Effector CD8-positive, alpha-beta T cell (primary cell): ENCODE data around the gene PAX2.

Experiments used
- DNase-seq: peaks from one replicate; lab custom pipeline; 2025; lab: John Stamatoyannopoulos, UW

Gene PAX2

DNA sequence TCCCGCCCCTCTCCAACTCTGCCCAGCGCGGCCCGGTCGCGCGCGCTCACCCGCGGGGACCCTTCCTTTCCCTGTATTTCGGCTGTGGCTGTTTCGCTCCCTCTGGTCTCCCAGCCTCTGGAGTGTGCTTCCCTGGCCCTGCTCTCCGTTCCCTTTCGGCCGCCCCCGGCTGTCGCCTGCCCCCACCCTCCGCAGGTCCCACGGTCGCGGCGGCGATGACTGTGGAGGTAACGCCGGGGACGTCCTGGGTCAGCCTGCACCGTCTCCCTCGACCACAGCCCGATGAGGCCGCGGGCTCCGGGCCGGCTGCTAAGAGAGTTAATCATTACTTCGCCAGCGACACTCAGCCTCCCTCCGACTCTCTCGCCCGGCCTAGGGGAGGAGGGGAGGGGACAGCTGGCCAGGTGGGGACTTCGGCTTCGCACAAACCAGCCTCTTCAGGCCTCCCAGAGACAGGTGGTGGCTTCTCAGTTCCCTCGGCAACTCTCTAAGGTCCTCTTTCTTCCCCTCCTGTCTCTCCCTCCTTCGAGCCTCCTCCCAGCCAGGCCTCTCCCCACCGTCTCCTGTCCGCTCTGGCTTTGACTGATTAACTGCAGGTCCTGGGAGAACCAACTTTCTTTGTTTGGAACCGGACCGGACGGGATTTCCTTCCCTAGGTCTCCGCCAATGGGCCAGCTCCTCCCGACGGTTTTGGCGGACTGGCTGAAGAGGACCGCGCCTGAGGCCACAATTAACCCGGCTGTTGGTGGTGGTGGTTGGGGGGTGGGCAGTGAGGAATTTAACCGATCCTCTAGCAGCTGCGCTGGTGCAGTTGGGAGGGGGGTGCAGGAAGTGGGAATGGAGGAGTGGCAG, 5.6 kb upstream of the PAX2 start:
- DNase-seq = no peak

DNA sequence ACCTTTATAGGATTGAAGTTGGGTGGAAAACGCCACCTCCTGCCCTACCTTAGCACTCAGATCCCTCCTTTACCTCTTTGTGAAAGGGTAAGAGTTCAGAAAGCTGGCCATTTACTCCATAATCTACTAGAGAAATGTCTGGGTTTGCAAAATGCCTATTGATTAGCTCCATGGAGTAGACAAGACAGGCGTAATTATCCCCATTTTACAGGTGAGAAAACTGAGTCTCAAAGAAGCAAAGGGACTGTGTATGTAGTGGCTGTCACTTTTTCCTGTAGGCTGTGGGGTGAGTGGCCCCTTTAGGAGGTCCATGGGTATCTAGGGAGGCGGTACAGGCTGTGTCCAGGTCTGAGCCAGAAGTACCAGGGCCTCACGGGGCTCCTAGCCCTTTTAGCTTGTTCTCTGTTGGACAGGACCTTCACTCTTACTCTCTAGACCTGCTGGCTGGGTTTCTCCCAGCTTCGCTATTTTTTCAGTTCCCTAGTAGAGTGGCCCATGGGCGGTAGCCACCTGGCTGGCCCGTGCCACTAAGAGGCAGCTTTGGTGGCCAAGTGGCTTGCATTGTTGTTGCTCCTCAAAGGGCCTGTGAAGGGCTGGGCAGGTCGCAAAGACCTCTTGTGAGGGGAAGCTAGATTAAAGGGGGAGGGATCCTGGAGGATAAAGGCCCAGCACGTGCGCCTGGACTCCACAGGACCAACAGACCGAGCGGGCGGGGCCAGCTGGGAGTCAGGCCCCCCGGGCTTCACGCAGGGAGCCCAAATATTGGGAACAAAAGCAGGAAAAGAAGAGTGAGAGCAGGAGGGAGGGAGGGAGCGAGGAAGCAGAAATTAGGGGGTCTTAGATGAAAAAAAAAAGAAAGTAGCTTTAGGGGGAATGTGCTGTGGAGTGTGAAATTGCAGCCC, 4.7 kb upstream of the PAX2 start:
- no peak for DNase-seq

DNA sequence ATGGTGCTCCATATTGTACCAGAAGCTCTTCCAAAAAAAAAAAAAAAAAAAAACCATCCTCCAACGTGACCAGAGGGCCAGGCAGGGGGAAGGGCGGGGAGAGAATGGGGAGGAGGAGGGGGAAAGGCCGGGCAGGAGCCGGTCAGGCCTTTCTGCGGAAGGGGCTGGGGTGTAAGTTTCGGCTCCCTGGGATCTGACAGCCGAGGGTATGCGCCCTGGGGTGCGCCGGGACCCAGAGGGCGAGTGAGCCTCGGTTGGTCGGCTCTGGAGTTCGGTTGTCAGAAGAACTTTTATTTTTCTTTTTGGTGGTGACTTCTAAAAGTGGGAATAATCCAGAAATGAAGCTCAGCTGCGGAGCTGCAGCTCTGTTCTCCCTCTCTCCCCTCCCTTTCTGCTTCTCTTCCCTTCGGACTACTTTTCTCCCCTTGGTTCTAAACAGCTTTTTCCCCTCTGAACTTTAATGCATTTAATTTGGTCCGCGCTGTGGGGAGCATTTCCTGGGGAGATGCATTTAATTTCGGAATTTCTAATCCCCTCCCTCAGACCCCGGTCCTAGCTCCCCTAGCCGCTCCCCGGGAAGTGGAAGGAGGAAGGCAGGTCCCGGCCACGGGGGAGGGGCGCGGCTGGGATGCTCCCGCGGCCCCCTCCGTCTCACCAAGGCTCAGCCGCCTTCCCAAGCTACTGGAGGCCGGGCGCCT, 3.9 kb upstream of the PAX2 start:
- no peak for DNase-seq

DNA sequence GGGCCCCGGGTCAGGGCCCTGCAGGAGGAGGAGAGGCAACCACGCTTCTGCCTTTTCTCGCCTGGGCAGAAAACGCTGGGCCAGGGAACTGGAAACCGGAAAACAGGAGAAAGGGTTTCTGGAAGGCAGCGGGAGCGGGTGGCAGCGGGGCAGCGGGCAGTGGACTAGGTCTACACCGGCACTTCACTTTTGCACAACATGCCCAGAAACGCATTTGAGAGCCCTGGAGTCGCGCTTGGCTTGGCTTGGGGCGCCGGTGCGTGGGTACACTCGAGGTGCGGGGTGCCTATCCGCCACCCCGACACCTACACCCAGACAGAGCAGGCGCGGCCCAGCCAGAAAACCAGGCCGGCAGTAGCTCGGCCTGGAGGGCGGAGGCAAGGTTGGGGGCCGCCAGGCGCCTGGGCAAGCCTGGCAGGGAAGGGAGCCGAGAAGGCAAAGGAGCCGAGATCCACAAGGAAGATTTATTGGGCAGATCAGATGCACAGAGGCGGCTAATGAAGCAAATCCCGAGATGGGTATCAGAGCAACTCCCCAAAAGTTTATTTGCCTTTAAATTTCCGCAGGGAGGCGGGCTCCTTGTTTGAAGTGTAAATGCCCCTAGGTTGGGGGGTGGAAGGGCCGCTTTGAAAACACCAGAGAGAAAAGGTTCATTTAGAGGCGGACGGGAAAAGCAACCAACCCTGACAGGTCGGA, 3.2 kb upstream of the PAX2 start:
- DNase-seq = no peak

DNA sequence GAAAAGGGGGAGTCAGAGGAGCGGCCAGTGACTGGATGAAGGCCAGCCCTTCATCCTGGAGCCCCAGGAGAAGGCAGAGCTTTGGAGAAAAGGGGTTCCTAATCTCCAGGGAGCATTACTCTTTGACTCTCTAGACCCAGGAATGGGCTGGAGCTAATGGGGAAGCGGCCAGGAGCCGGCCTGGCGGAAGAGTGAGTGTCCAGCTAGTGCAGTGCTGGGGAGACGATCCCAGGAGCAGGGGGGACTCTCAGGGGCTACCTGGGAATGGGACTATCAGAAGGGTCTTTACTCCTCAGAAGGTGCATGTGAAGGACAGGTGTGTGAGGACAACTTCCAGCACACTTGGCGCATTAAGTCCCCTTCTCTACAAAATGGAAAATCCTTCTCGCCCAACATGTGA, 2.4 kb upstream of the PAX2 start:
- no peak for DNase-seq

DNA sequence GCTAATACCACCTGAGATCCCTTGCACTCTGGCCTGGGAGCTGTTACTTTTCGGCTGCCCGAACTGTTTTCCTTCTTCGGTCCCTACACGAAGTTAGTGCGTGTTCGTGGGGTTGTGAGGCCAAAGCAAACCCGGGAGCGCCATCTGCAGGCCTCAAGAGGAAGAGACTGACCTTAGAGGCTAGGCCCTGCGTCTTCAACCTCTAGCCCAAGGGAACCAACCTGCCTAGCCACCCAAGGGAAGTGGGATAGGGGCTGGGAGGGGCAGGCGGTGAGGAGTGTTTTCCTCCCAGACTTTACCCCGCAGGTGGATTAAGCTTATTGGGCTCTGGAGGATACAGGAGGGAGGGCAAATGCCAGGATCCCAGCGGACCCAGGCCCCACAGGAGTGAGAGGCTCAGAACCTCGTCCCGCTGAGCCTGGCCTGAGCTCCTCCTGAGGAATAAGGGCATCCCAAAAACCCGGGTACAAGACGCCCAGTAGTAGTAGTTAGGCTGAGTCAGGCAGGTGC, 1.7 kb upstream of the PAX2 start:
- no peak for DNase-seq

DNA sequence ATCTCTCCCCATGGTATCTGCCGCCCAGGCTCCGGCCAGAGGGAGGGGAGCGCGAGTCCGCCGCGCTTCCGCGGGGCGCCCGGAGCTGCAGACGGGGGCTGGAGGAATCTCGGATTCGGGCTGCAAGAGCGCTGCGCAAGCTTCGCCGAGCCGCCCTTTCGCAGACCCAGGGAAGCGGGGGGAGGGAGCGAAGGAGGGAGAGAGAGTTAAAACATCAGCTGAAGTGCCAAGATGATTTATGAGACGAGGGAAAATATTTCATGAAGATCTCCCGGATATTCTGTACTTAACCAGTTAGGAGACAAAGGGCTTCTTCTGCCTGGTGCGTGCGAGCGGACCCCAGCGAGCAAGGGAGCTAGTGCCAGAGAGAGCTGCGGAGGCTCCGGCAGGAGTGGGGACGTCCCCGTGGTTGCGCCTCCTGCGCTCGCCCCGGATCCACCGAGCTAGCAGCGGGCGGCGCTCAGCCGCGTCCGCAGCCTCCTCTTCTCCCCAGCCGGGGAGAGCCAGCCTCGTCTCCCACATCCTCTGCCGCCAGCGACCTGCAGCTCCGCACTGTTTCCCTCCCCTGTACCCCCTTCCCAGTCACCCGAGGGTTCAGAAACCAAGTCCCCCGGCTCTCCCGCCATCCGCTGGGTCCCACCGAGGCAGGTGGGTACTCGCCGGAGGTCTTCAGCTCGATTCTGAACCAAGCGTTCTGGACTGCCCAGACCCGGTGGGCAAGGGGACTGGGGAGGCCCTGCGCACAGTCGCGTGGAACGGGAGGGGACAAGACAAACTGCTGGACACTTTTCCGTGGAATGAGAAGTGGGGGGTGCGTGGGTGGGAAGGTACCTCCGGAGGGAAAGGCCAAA, 1.0 kb upstream of the PAX2 start:
- no peak for DNase-seq

DNA sequence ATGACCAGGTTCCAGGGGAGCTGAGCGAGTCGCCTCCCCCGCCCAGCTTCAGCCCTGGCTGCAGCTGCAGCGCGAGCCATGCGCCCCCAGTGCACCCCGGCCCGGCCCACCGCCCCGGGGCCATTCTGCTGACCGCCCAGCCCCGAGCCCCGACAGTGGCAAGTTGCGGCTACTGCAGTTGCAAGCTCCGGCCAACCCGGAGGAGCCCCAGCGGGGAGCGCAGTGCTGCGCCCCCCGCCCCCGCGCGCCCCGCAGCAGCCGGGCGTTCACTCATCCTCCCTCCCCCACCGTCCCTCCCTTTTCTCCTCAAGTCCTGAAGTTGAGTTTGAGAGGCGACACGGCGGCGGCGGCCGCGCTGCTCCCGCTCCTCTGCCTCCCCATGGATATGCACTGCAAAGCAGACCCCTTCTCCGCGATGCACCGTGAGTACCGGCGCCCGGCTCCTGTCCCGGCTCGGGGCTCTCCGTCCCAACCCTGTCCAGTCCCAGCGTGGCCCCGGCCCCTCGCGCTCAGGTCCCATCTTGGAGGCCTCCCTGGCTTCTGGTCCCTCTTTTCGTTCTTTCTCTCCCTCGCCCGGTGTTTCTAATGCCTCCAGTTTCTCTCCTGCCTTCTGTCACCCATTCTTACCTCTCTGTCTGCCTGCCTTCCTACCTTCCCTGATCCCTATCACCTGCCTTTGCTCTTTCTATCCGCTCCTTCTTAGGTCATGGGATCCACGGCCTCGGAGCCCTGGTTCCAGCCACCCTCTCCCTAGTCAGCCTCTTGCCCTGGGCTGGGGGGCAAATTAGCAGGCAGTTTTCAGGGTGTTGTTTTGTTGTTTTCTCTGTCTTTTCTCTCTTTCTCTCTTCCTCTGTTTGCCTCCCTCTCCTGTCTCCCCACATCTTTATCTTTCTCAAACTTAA, 751 bp downstream of the PAX2 start:
- DNase-seq = no peak

DNA sequence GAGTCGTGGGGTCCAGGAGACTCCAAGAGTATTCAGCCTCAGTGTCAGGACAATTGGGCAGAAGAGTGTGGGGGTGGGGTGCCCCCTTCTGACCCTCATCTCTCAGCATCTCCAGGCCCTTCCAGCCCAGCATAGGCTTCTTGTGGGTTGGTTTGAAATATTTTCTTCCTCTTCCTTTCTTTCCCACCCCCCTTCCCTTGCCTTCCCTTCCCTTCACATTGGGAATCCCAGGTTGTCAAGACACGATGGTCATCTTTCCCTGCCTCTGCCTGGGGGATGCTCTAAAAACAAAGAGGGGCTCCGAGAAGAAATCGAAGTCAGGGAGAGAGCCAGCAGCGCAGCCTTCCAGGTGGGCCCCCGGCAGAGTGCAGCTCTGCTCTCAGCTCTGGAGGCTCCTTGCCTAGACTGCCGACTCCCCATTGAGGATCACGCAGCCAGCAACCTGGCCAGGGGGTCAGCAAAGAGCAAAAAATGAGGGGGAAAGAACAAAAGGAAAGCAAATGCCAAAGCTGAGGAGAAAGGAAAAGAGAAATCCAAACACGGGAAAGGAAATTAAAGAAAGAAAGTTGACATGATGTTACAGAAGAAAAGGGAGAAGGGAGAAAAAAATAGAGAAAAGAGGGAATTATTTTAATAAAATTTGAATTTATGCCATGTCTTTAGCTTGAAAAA, 1.5 kb downstream of the PAX2 start:
- no peak for DNase-seq

DNA sequence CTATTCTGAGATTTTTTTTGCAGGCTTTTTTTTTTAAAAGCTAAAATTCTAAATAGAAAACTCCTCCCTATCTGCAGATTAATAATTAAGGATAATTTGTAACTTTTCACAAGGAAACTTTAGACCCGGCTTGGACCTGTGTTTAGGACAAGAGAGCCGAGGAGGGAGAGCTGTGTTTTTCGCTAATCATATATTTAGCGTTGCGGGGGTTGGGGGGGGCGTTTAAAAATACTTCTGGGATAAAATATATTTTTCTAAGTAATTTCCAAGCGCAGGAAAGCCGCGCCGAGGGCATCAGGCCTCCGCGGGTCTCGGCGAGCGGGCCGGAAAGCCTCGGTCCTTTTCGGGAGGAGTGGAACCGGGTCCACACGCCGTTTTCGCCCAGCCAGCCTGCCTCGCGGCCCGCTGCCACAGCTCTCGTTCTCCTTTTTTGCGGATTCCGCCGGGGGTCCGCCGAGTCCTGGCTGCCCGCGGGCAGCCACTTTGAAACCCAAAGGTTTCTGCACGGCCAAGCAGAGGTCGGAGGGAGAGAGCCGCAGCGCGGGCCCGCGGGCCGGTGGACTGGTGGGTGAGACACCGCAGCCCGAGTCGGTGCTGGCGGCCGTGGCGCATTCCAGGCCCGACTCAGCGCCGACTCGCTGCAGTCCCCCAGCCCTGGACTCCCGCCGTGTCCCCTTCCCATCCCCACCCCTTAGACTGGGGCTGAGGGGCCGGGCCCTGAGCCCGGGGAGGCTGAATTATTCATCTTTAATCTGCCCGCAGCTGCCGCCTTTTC, 2.3 kb downstream of the PAX2 start:
- DNase-seq = no peak

DNA sequence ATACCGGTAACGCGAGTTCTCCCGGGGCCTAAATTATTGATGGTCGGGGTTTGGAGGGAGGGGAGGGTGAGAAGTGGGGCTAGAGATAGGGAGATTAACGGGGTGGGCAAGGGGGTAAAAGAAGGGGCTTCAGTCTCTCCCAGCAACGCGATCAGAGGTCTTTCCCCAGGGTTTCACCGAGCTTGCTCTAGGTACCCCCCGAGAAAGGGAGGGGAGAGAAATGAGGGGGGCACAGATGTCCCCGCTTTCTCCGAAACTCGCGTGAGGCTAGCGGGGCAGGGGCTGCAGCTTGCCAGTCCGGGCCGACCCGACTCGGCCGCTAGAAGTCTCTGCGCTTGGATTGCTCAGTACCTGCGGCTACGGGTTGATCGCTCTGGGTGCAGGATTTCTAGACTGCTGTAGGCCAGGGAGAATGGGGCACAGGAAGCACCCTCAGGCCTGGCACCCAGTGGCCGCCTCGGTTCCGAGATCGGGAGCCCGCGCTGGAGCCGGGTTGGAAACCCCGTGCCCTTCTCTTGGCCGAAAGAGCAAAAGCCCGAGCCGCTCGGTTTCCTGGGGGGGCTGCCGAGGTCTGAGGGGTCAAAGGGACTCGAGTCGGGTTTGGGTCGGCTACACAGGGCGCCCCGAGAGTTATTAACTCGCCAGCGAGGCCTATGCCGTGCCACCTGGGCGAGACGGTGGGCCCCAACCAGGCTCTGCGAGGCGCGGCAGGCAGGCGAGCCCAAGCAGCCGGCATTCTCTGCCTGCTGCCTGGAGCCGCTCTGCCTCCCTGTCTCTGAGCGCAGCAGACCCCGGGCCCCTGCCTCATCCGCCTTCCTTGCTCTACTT, 3.1 kb downstream of the PAX2 start:
- DNase-seq = no peak

DNA sequence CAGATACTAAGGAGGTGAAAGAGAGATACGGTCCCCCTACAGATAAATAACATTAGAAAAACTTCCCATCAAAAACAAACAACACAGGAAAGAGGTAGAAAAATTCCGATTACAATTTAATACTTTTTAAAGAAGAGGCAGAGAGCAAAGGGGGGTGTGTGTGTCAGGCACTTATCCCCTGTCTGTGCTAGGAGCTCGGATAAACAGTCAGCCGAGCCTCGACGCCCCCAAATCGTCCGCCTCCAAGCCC, 3.6 kb downstream of the PAX2 start:
- no peak for DNase-seq

DNA sequence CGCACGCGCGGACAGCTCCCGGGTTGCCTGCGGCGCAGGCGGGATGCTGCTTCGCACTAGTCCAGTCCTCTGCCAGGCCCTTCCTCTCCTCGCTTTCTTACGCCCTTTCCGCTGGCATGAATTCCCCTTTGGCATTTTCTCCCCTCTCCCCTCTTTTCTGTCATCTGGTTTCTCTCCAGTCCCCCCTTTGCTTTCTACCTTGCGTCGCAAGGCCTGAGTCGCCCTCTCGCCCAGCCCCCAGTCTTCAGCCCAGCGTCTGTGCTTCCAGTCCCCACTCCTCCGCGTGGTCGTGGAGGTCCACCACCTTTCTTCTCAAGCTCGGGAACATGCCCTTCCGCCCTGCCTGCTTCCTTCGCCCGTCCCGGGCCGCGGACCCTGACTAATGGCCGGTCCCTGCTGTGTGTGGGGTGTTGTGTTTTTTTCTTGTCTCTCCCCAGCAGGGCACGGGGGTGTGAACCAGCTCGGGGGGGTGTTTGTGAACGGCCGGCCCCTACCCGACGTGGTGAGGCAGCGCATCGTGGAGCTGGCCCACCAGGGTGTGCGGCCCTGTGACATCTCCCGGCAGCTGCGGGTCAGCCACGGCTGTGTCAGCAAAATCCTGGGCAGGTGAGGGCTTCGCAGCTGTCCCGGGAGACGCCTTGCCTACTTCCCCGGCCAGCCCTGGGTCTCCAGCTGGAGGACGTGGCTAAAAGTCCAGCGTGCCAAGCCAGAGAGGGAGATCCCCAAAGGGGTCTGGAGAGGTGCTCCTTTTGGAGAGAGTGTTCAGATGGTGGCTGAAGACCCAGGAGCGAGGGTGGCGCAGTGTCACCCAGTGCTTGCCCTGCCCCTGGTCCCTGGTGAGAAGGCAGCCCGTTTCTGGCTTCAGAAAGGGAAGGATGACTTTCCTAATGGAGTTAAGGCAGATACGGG, 4.2 kb downstream of the PAX2 start:
- DNase-seq = no peak

DNA sequence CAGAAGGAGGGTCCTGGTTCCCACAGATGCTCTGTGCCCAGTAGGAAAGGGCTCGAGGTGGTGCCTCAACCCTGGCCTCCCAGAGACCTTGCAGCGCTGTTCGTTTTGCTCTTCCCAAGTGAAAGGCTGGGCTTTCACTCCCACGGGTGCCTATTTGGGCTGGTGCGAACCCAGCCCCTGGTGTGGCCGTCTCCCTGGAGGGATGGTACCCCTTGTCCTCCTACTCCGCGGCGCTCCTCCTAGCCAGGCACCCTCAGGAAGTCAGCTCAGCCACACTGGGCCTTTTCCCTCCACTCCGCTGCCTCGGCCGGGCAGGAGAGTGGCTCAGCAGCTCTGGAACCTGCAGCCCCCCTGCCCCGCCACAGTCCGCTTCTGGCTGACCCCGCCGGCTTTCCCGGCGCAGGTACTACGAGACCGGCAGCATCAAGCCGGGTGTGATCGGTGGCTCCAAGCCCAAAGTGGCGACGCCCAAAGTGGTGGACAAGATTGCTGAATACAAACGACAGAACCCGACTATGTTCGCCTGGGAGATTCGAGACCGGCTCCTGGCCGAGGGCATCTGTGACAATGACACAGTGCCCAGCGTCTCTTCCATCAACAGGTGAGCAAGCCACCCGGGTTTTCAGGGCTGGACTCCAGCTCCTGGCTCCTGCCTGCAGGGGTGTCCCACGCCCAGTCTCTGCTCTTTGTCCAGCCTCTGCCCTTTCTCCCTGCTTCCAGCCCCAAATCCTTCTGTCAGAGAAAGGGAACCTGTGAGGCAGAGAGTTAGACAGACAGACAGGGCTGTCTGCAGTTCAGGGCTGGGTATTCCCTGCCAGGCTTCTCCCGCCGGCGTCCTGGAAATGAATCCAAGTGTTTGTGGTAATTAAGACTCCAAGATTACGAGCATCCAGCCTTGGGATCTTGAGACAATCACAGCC, 5.2 kb downstream of the PAX2 start:
- no peak for DNase-seq

DNA sequence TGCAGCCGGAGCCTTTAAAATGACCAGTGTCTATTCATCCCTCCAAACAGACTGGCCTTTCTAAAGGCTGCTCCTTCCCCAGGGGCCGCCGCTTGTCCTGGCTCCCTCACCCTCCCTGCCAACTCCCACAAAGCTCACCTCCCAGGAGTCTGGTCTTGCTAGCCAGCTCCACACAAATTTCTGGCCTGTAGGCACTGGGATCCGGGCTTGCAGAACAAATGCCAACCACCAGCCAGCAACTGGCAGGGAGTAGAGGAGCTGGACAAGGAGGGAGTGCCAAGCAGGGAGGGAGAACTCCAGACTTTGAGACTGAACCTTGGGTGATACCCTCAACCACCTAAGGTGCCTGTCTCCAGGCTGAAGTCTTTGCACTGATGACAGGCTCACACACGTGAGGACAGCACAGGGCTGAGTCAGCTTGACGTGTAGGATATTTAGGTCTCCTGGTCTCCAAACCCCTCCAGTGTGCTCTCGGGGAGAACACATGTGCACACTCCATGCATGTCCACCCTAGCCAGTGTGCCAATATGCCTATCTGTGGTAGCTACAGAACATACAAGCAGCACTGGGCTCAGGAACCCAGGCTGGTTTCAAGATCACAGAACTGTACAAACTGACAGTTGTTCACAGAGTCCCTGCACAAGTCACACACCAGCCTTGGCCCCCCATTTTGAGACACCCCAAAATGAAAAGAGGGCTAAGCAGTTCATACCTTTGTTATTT, 6.0 kb downstream of the PAX2 start:
- no peak for DNase-seq
